22Rv1 (cell line): ENCODE data around the gene NRIP1.

Experiments
- H3K27ac ChIP-seq: fragments of 450-650 bp; 2 replicates; pipeline ENCODE4 v1.5.1; 2017
- CTCF ChIP-seq: fragments of 450-650 bp; IDR thresholded peaks from 2 replicates; pipeline ENCODE4 v1.5.1; 2017; ENCODE audit warnings: mild to moderate bottlenecking
- ZFX ChIP-seq: fragments of 450-650 bp; IDR thresholded peaks from 2 replicates; pipeline ENCODE4 v1.6.1; 2017; ENCODE audit warnings: antibody characterized with exemption, borderline replicate concordance

Gene NRIP1

DNA sequence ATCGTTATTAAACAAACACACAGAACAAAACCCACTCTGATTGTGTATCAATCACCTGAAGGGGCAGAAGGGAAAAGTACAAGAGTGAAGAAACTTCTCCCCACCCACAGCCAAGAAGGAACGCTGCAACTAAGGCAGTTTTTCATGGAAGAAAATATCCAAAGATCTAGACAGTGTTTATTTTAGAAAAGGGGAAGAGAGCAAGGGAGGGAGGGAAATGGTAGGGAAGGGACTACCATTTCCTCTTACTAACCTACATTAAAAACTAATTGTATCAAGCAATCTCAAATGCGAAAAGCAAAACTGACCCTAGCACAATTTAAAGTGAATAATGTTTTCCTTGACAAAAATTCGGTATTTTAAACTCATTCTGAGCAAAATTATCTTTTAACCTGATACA is 3.5 kb downstream of the NRIP1 start:
- H3K27ac ChIP-seq: no peak overlapping the region
- TF ChIP-seq CTCF (no peak), ZFX (no peak)

DNA sequence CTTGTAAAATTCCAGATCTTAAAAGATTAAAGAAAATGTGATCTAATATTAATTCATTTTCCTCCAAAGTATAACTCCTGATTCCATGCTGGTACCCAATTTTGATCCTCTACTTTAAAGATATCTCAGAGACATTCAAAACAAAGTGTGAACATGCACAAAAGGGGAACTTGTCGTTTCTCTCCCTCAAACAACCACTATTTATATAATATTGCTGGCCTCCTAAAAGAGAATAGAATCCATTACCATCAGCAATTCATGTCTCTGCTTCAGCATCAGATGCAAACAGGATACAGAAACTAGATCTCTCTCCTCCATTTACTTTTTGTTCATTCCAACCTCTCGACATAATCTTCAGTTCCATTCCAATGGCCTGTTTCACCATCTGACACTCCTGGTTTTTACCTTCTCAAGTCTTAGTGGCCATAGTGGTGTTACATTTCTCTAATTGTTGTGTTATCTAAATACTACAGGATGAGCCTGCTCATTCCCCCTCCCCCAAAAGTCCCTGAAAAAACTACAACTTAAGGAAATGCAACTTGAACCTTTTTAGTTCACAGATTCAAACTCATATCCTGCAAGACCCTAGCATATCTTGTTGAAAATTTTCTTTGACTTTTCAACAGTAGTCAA is 4.1 kb downstream of the NRIP1 start:
- no peak overlapping the region for H3K27ac ChIP-seq
- TF ChIP-seq CTCF (no peak), ZFX (no peak)

- H3K27ac ChIP-seq: no peak overlapping the region
These were observed 5.4 kb downstream of the NRIP1 start for GRCh38 chr21:15059397-15059796.

GRCh38 chr21:15058854-15059263 is 5.9 kb downstream of the NRIP1 start:
- no peak overlapping the region for H3K27ac ChIP-seq
- TF ChIP-seq CTCF (no peak), ZFX (no peak)

More at GRCh38 chr21:15059397-15059796, 5.4 kb downstream of the NRIP1 start:
- TF ChIP-seq CTCF: no peak
- TF ChIP-seq ZFX: no peak

GRCh38 chr21:15057285-15057684 is 7.5 kb downstream of the NRIP1 start:
- no peak overlapping the region for H3K27ac ChIP-seq

GRCh38 chr21:15054606-15055239 is 10.1 kb downstream of the NRIP1 start:
- TF ChIP-seq CTCF: no peak
- no peak for TF ChIP-seq ZFX
- H3K27ac ChIP-seq: peak overlapping the region; percentile 23; the same call in 1 of the 2 replicates

More at GRCh38 chr21:15057285-15057684, 7.5 kb downstream of the NRIP1 start:
- TF ChIP-seq CTCF (no peak), ZFX (no peak)

- TF ChIP-seq CTCF (no peak), ZFX (no peak)
- H3K27ac ChIP-seq: peak overlapping the region; percentile 23
These were observed 10.7 kb downstream of the NRIP1 start for GRCh38 chr21:15054089-15054488.
